Right atrium auricular region (tissue), 2 donors: ENCODE results near the gene ZCCHC7. TPM values are rescaled to one million over a fixed set of nuclear protein-coding genes. Genes with fewer than 3 reads are reported as not detected.
"Not testable (repeated sequence)": the region's sequence is repeated elsewhere in the genome, so short reads cannot be mapped to it uniquely, and the experiment has no call there.

Experiments used
- DNase-seq: peaks from one replicate; pipeline ENCODE4 v3.0.0-alpha.2; 2019; ENCODE audit warnings: low spot score
- H3K27ac ChIP-seq, 2 donors: fragments of 200-600 bp; sonication (generic); 1 replicate in 1 of 2; 2 replicates in 1 of 2; pipeline ENCODE4 v1.5.1; 2016 to 2019
- H3K27me3 ChIP-seq, 2 donors: fragments of 200-600 bp; sonication (generic); one replicate each; pipeline versions ENCODE4 v1.5.1 to v1.6.0; 2017 to 2019
- H3K36me3 ChIP-seq: fragments of 200-600 bp; sonication (generic); one replicate; pipeline ENCODE4 v1.5.1; 2016
- H3K4me1 ChIP-seq, 2 donors: fragments of 200-600 bp; sonication (generic); one replicate each; pipeline versions ENCODE4 v1.5.1 to v1.6.0; 2017 to 2019
- H3K4me3 ChIP-seq, 2 donors: fragments of 200-600 bp; sonication (generic); 1 replicate in 1 of 2; 2 replicates in 1 of 2; pipeline ENCODE4 v1.5.1; 2017 to 2019; ENCODE audit warnings: mild to moderate bottlenecking in 1 of 2, moderate library complexity in 1 of 2
- H3K9me3 ChIP-seq, 2 donors: fragments of 200-600 bp; sonication (generic); one replicate each; pipeline ENCODE4 v1.5.1; 2019
- total RNA-seq, 2 donors: library from RNA; depleted of rRNA; stranded (reverse); fragments of >200 nt; gene quantifications; one replicate each; pipeline ENCODE4 v1.1.0, GENCODE V29; 2016
- TF ChIP-seq, protein P1 (sequence below), 2 donors: fragments of 200-600 bp; sonication (generic); IDR thresholded peaks; one replicate each; pipeline ENCODE4 v1.5.1; 2019; ENCODE audit warnings: antibody characterized with exemption in 2 of 2

Gene ZCCHC7
- total RNA-seq, result 1 to 10 TPM; 8.1 to 8.6 TPM

DNA sequence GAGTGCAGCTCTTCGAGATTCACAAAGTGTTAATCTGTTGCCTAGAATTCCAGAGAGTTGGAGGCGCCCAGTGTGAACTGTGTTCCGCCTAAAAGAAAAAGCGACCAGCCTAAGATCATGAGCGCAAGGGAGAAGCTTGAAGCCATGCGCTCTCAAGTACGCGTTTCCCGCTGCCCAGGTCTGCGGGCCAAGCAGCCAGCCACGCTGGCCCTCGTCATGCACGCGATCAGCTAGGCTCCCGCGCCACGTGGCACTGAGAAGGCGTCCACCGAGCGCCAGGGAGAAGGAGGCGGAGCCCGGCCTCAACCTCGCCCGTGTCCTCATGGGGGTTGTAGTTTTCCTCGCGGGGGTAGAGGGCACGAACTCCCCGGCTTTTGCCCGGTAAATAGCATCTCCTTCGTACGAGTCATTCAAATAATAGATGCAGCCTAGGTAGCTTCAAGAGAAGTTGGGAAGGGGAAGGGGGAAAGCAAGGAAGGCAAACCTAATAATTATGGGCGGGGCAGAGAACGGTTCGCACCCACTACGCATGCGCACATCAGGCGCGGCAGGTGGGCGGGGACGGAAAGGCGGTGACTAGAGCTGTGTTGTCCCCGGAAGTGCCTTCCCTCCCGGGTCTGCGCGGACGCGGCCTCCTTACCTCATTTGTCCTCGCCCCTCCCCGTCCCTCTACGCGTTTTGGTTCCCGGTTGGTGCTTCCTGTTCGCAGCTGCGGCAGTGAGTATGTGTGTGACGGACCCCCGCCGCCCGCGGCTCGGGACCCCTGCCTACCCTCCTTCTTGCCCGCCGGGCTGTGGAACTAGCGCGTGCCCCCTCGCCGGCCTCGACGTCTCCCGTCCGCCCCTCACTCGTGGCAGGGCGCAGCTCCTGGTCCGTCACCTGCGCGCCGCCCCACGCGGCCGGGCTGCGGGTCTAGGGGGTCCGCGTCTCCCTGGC lies at the start of gene ZCCHC7:
Gene ZCCHC7 (plus strand): TSS at position 668 of the 936 bp plus-strand sequence.
- peaks cover 0 to 21% of the 10 kb centered on the region in 2 donors for H3K4me1 ChIP-seq
- no peaks in the 10 kb centered on the region for H3K36me3 ChIP-seq
- TF ChIP-seq, protein P1, sequence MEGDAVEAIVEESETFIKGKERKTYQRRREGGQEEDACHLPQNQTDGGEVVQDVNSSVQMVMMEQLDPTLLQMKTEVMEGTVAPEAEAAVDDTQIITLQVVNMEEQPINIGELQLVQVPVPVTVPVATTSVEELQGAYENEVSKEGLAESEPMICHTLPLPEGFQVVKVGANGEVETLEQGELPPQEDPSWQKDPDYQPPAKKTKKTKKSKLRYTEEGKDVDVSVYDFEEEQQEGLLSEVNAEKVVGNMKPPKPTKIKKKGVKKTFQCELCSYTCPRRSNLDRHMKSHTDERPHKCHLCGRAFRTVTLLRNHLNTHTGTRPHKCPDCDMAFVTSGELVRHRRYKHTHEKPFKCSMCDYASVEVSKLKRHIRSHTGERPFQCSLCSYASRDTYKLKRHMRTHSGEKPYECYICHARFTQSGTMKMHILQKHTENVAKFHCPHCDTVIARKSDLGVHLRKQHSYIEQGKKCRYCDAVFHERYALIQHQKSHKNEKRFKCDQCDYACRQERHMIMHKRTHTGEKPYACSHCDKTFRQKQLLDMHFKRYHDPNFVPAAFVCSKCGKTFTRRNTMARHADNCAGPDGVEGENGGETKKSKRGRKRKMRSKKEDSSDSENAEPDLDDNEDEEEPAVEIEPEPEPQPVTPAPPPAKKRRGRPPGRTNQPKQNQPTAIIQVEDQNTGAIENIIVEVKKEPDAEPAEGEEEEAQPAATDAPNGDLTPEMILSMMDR (IDR thresholded peaks at IDR 0.05), result no peak
- DNase-seq, result peak; percentile 97
- no peaks in the 10 kb centered on the region for H3K27me3 ChIP-seq
- peak within 1 kb of the TSS; percentile 92 for H3K27ac ChIP-seq
- H3K9me3 ChIP-seq, result no peaks in the 10 kb centered on the region
- peak within 1 kb of the TSS; percentile 78 to 91 for H3K4me3 ChIP-seq

DNA sequence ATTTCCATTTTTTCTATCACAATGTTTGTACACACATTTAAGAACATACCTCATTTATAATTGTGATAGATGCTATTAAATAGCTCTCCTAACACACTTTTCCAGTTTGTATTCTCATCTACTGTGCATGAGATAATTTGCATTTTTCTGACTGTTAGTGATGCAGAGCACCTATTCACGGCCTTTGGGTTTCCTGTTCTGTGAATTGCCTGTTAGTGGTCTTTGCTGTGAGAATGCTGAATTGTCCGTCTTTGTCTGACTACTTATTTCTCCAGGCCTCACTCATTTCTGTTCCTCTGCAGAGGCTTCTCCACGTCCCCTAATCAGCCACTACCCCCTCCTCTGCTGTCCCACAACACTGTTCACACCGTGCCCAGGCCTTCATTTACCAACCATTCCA lies 45.6 kb upstream of the ZCCHC7 start:
- not testable (repeated sequence) for H3K4me3 ChIP-seq, H3K27ac ChIP-seq, H3K9me3 ChIP-seq, H3K4me1 ChIP-seq, H3K27me3 ChIP-seq, H3K36me3 ChIP-seq, DNase-seq

DNA sequence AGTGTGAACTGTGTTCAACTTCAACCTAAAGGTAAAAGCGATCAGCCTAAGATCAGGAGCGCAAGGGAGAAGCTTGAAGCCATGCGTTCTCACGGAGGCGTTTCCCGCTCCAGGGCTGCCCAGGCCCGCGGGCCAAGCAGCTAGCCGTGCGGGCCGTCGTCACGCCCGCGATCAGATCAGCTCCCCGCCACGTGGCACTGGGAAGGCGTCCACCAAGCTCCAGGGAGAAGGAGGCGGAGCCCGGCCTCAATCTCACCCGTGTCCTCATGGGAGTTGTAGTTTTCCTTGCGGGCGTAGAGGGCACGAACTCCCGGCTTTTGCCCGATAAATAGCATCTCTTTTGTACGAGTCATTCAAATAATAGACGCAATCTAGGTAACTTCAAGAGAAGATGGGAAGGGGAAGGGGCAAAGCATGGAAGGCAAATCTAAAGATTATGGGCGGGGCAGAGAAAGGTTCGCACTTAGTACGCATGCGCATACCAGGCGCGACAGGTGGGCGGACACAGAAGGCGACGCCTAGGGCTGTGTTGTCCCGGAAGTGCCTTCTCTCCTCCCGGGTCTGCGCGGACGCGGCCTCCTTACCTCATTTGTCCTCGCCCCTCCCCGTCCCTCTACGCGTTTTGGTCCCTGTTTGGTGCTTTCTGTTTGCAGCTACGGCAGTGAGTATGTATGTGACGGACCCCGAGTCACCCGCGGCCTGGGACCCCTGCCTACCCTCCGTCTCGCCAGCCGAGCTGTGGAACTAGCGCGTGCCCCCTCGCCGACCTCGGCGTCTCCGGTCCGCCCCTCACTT lies 40.8 kb upstream of the ZCCHC7 start:
- Histone ChIP-seq H3K9me3 (no peaks in the 10 kb centered on the region), H3K36me3 (no peaks in the 10 kb centered on the region), H3K27ac (peak overlapping the region; percentile 90 to 93), H3K27me3 (no peaks in the 10 kb centered on the region), H3K4me3 (peak overlapping the region; percentile 84 to 93), H3K4me1 (peaks cover 0 to 27% of the 10 kb centered on the region in 2 donors)
- TF ChIP-seq, protein P1 (IDR thresholded peaks at IDR 0.05), result no peak
- peak; percentile 95 for DNase-seq

DNA sequence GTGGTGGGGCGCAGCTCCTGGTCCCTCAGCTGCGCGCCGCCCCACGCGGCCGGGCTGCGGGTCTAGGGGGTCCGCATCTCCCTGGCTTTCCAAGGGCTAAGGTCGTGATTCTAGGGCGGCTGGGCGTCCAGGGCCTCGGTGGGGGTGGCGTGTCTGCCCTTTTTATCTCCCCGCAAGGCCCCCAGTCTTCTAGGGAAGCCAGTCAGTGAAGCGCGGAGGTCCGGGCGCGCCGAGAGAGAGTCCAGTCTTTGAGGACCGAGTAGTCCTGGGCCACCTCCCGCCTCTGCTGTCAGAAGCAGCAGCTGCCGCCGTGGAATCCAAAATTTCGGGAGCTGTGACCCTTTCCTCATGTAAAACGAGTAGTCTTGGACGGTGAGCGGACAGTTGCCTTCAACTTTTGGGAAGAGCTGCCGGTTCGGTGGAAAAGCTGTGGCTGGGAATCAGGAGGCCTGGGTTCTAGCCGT lies 40.2 kb upstream of the ZCCHC7 start:
- H3K4me1 ChIP-seq, result peaks cover 0 to 27% of the 10 kb centered on the region in 2 donors
- H3K27me3 ChIP-seq, H3K36me3 ChIP-seq, H3K9me3 ChIP-seq: not testable (repeated sequence)
- DNase-seq, result peak; percentile 62
- H3K27ac ChIP-seq, result peak overlapping the region; percentile 90 to 93
- peak overlapping the region; percentile 84 to 93 for H3K4me3 ChIP-seq

DNA sequence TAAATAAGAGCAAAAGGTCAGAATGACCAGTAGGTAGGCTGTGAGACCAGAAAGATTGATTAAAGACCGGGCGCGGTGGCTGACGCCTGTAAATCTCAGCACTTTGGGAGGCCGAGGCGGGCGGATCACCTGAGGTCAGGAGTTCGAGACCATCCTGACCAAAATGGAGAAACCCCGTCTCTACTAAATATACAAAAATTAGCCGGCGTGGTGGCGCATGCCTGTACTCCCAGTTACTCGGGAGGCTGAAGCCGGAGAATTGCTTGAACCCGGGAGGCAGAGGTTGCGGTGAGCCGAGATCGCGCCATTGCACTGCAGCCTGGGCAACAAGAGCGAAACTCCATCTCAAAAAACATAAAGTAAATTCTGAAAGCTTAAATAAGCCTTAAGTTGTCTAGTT lies 38.9 kb upstream of the ZCCHC7 start:
- H3K36me3 ChIP-seq, H3K27me3 ChIP-seq, H3K9me3 ChIP-seq, H3K27ac ChIP-seq, H3K4me3 ChIP-seq, DNase-seq: not testable (repeated sequence)
- peaks cover 0 to 27% of the 10 kb centered on the region in 2 donors for H3K4me1 ChIP-seq

DNA sequence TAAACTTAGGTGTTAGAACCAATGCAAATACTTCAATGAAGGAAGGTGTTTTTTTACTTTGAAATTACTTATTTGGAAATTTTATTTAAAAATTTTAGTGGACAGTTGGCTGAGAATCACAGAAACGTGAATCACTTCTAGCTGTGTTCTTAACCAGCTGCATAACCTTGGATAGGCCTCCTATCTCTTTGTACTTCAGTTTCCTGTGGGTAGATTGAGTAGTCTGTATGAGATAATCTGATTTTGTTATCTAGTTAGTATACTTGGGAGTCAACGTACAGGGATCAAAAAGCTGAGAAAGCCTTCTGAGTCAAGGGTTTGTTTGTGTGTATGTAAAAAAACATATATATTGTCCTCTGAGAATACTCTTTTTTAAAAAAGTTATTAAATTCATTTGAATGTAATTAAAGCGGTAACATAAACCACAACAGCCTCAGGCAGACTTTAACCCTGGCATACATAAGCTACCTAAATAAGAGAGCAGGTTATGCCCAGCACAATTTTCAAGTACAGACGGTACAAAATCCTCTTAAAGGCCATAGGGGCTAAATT lies 38.1 kb upstream of the ZCCHC7 start:
- no peak overlapping the region for H3K4me3 ChIP-seq

More for the DNA sequence above, 38.1 kb upstream of the ZCCHC7 start:
- no peak for DNase-seq
- H3K27me3 ChIP-seq, result no peaks in the 10 kb centered on the region
- TF ChIP-seq, protein P1 (IDR thresholded peaks at IDR 0.05), result no peak
- peaks cover 10% of the 10 kb centered on the region for H3K36me3 ChIP-seq
- H3K9me3 ChIP-seq, result no peaks in the 10 kb centered on the region
- H3K27ac ChIP-seq, result no peak overlapping the region
- H3K4me1 ChIP-seq, result peaks cover 0 to 27% of the 10 kb centered on the region in 2 donors
